SK-N-SH (cell line): ENCODE results near the gene ZBTB43. TPM values are rescaled to one million over a fixed set of nuclear protein-coding genes. Genes with fewer than 3 reads are reported as not detected.

ENCODE experiments used
- CTCF ChIA-PET: fragments of 300-600, 350-600 bp; formaldehyde crosslinking; extraction: SDS; loops from one replicate; lab custom pipeline; 2021; lab: Yijun Ruan, JAX
- POLR2A ChIA-PET: fragments of 350-600 bp; sonication (Branson Sonifier 250); formaldehyde crosslinking; extraction: SDS; loops from one replicate; lab custom pipeline; 2020; ENCODE audit warnings: antibody characterized with exemption, inconsistent platforms; lab: Yijun Ruan, JAX
- DNase-seq: peaks from one replicate; pipeline ENCODE4 v3.0.0; 2012
- H2AFZ ChIP-seq: fragments of 200-600 bp; sonication (generic); 2 replicates; pipeline ENCODE4 v1.8.1; 2016; ENCODE audit warnings: antibody characterized with exemption, mild to moderate bottlenecking, low read depth
- H3F3A ChIP-seq: fragments of 200-600 bp; sonication (generic); replicated peaks from 2 replicates; pipeline ENCODE3; 2016; ENCODE audit warnings: antibody characterized with exemption, mild to moderate bottlenecking; ENCODE audit not compliant: insufficient read depth
- H3K27ac ChIP-seq, 2 experiments: fragments of 200-500 bp in 1 of 2; fragments of 200-600 bp in 1 of 2; sonication (Bioruptor generic) in 1 of 2; sonication (generic), shearing (Covaris generic) in 1 of 2; 2 replicates each; pipeline versions ENCODE4 v1.5.1 to v1.6.1; 2014 to 2016; ENCODE audit warnings: low read depth in 2 of 2, inconsistent platforms in 1 of 2, low read length in 1 of 2, mild to moderate bottlenecking in 1 of 2, mixed read lengths in 1 of 2
- H3K27me3 ChIP-seq: fragments of 200-600 bp; sonication (generic), shearing (Covaris generic); 2 replicates; pipeline ENCODE4 v1.6.1; 2016; ENCODE audit warnings: mixed run types; ENCODE audit not compliant: insufficient read depth
- H3K36me3 ChIP-seq, 2 experiments: fragments of 200-500 bp in 1 of 2; fragments of 200-600 bp in 1 of 2; sonication (Bioruptor generic) in 1 of 2; sonication (generic) in 1 of 2; replicated peaks in 1 of 2; 2 replicates each; pipeline versions ENCODE3 to v1.5.1; 2014 to 2016; ENCODE audit warnings: low read length in 1 of 2, mild to moderate bottlenecking in 1 of 2; ENCODE audit not compliant: insufficient read depth in 2 of 2, control insufficient read depth in 1 of 2
- H3K4me1 ChIP-seq, 2 experiments: fragments of 200-500 bp in 1 of 2; fragments of 200-600 bp in 1 of 2; sonication (Bioruptor generic) in 1 of 2; sonication (generic), shearing (Covaris generic) in 1 of 2; 2 replicates each; pipeline versions ENCODE4 v1.5.1 to v1.6.1; 2014 to 2016; ENCODE audit warnings: low read depth in 1 of 2, low read length in 1 of 2, mixed run types in 1 of 2; ENCODE audit not compliant: insufficient read depth in 2 of 2, control insufficient read depth in 1 of 2
- H3K4me2 ChIP-seq: fragments of 200-600 bp; sonication (generic), shearing (Covaris generic); 2 replicates; pipeline ENCODE4 v1.6.1; 2017; ENCODE audit warnings: mixed run types
- H3K4me3 ChIP-seq, 2 experiments: fragments of 200-500 bp in 1 of 2; fragments of 200-600 bp in 1 of 2; sonication (Bioruptor generic) in 1 of 2; sonication (generic), shearing (Covaris generic) in 1 of 2; 2 replicates each; pipeline versions ENCODE4 v1.5.1 to v1.8.1; 2014 to 2016; ENCODE audit warnings: low read depth in 2 of 2, inconsistent platforms in 1 of 2, low read length in 1 of 2, mild to moderate bottlenecking in 1 of 2, mixed read lengths in 1 of 2, moderate library complexity in 1 of 2
- H3K79me2 ChIP-seq: fragments of 200-600 bp; sonication (generic); 2 replicates; pipeline ENCODE4 v1.8.1; 2017; ENCODE audit warnings: mild to moderate bottlenecking; ENCODE audit not compliant: insufficient read depth
- H3K9ac ChIP-seq: fragments of 200-600 bp; sonication (generic); 2 replicates; pipeline ENCODE4 v1.6.1; 2017; ENCODE audit warnings: mixed run types
- H3K9me2 ChIP-seq: fragments of 200-600 bp; sonication (generic); 2 replicates; pipeline ENCODE4 v1.6.1; 2017; ENCODE audit warnings: mixed run types
- H3K9me3 ChIP-seq: fragments of 200-600 bp; sonication (generic); 2 replicates; pipeline ENCODE4 v1.6.1; 2017; ENCODE audit warnings: mixed run types, mild to moderate bottlenecking, moderate library complexity
- H4K20me1 ChIP-seq: fragments of 200-600 bp; sonication (generic); 2 replicates; pipeline ENCODE4 v1.6.1; 2017; ENCODE audit warnings: mild to moderate bottlenecking, mixed run types; ENCODE audit not compliant: insufficient read depth
- CHD2 ChIP-seq: fragments of 150-350 bp; IDR thresholded peaks from 2 replicates; pipeline ENCODE4 v1.6.1; 2018; ENCODE audit warnings: low read length; ENCODE audit not compliant: partially characterized antibody
- EP300 ChIP-seq, 2 experiments: IDR thresholded peaks; 2 replicates each; pipeline versions ENCODE4 v1.4.0 to v1.6.1; 2012; ENCODE audit warnings: borderline replicate concordance in 1 of 2, low read depth in 1 of 2, low read length in 1 of 2
- FOXJ3 ChIP-seq: sonication (generic); formaldehyde crosslinking; IDR thresholded peaks from 2 replicates; pipeline ENCODE4 v1.5.1; 2020; ENCODE audit warnings: mild to moderate bottlenecking, missing genetic modification reagents
- GATA2 ChIP-seq: sonication (generic); formaldehyde crosslinking; IDR thresholded peaks from 2 replicates; pipeline ENCODE4 v1.5.0; 2020; ENCODE audit warnings: mild to moderate bottlenecking, missing genetic modification reagents
- MEF2A ChIP-seq: IDR thresholded peaks from 2 replicates; pipeline ENCODE4 v1.4.0; 2012; ENCODE audit warnings: low read depth, borderline replicate concordance
- MXI1 ChIP-seq: IDR thresholded peaks from 2 replicates; pipeline ENCODE4 v1.6.1; 2012; ENCODE audit warnings: mild to moderate bottlenecking, low read depth, low read length, improper control_type of control experiment
- NRF1 ChIP-seq: IDR thresholded peaks from 2 replicates; pipeline ENCODE4 v1.6.1; 2012; ENCODE audit warnings: low read depth, mild to moderate bottlenecking, low read length
- REST ChIP-seq: IDR thresholded peaks from 2 replicates; pipeline ENCODE4 v1.6.1; 2012; ENCODE audit warnings: mild to moderate bottlenecking, low read depth, low read length, moderate library complexity
- TAF1 ChIP-seq: IDR thresholded peaks from 2 replicates; pipeline ENCODE4 v1.6.1; 2012; ENCODE audit warnings: low read depth, mild to moderate bottlenecking, low read length, moderate library complexity, borderline replicate concordance
- TEAD4 ChIP-seq: IDR thresholded peaks from 2 replicates; pipeline ENCODE4 v1.4.0; 2012; ENCODE audit warnings: mild to moderate bottlenecking, borderline replicate concordance; ENCODE audit not compliant: insufficient read depth
- WGBS: methylation state at CpG from one replicate; pipeline ENCODE4 v1.1.6; 2017; ENCODE audit warnings: low lambda C conversion rate; 5-methylcytosine and 5-hydroxymethylcytosine counted together
- polyA plus RNA-seq, 3 experiments: library from polyadenylated mRNA; depleted of rRNA; stranded (reverse); fragments of >200 nt; gene quantifications; 2 replicates each; pipeline ENCODE4 v1.2.3, GENCODE V29; 2012
- TF ChIP-seq, protein P1 (sequence below): IDR thresholded peaks from 2 replicates; pipeline ENCODE4 v1.4.0; 2012; ENCODE audit warnings: low read depth
- TF ChIP-seq, protein P2 (sequence below): IDR thresholded peaks from 2 replicates; pipeline ENCODE4 v1.4.0; 2012; ENCODE audit warnings: low read depth, borderline replicate concordance

The ZBTB43 gene
- polyA plus RNA-seq, 1 of the 3 experiments (the other 2 are of a cell fraction) = 3.5 TPM

DNA sequence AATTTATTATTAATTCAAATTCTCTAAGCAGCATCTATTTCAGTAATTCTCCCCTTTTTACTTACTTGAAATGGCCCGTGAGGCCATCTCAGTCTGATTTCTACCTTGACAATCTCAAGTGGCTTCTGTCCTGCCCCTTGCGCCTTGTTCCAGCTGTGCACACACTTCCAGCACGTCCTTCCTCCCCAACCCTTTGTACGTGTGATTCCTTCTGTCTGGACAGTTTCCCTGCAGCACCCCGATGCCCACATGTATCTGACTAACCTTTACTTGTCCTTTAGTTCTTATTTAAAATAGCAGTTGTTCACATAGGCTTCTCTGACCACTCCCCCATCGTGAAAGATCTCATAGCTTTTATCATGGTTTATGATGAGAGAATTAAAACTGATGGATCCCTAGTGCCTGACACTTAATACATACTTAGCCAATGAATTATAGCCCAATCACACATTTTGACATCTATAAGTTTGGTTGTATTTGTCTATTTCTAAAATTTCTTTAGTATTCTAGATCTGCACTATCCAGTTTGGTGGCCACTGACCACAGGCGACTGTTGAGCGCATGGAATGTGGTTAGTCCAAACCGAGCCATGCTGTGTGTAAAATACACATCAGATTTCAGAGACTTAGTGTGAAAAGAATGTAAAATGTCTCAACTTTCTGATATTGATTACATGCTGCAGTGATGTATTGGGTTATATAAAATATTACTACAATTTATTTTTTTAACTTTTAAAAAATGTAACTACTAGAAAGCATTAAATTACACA is 69.9 kb downstream of the ZBTB43 start:
- H3K79me2 ChIP-seq = peaks cover 77% of the 10 kb centered on the region
- 89% methylated on average over 9 of the region's 9 CpGs for WGBS
- no peak for DNase-seq
- peaks cover 4% of the 10 kb centered on the region for H3F3A ChIP-seq
- TF ChIP-seq GATA2 (CRISPR knock-in tag) = no peak
- TF ChIP-seq MXI1 = no peak
- no peak for TF ChIP-seq TAF1
- TF ChIP-seq, protein P1, sequence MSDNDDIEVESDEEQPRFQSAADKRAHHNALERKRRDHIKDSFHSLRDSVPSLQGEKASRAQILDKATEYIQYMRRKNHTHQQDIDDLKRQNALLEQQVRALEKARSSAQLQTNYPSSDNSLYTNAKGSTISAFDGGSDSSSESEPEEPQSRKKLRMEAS = no peak
- TF ChIP-seq EP300 (IDR thresholded peaks at IDR 0.05; ENCODE audit: borderline replicate concordance in 1 of 2, low read depth in 1 of 2, low read length in 1 of 2) = no peak
- TF ChIP-seq MEF2A = no peak
- TF ChIP-seq REST = no peak
- no peak for TF ChIP-seq FOXJ3
- no peak for TF ChIP-seq NRF1
- TF ChIP-seq TEAD4 = no peak
- TF ChIP-seq CHD2 = no peak
- TF ChIP-seq, protein P2, sequence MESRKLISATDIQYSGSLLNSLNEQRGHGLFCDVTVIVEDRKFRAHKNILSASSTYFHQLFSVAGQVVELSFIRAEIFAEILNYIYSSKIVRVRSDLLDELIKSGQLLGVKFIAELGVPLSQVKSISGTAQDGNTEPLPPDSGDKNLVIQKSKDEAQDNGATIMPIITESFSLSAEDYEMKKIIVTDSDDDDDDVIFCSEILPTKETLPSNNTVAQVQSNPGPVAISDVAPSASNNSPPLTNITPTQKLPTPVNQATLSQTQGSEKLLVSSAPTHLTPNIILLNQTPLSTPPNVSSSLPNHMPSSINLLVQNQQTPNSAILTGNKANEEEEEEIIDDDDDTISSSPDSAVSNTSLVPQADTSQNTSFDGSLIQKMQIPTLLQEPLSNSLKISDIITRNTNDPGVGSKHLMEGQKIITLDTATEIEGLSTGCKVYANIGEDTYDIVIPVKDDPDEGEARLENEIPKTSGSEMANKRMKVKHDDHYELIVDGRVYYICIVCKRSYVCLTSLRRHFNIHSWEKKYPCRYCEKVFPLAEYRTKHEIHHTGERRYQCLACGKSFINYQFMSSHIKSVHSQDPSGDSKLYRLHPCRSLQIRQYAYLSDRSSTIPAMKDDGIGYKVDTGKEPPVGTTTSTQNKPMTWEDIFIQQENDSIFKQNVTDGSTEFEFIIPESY = no peak
- no peaks in the 10 kb centered on the region; a peak in 1 of 4 replicates for H3K4me1 ChIP-seq
- H3K4me3 ChIP-seq = no peak overlapping the region
- POLR2A ChIA-PET = no interaction called here
- H4K20me1 ChIP-seq = peaks cover 13% of the 10 kb centered on the region
- CTCF ChIA-PET = no interaction called here
- peaks cover 4 to 5% of the 10 kb centered on the region in 2 experiments for H3K36me3 ChIP-seq
- H3K27ac ChIP-seq = no peak overlapping the region
- no peak overlapping the region for H3K4me2 ChIP-seq
- no peak overlapping the region for H3K9ac ChIP-seq
- H2AFZ ChIP-seq = no peak overlapping the region
- no peaks in the 10 kb centered on the region for H3K9me3 ChIP-seq
- no peaks in the 10 kb centered on the region for H3K9me2 ChIP-seq
- no peaks in the 10 kb centered on the region for H3K27me3 ChIP-seq
